Fibroblast of villous mesenchyme (primary cell): ENCODE measurements around the gene MDP1. TPM values are rescaled to one million over a fixed set of nuclear protein-coding genes. Genes with fewer than 3 reads are reported as not detected.

Experiments
- DNase-seq: peaks from one replicate; pipeline ENCODE4 v3.0.0-alpha.2; 2010; ENCODE audit warnings: low read depth
- H3K4me3 ChIP-seq: 2 replicates; pipeline ENCODE4 v1.5.1; 2011; ENCODE audit warnings: low read depth, mild to moderate bottlenecking, low read length
- CTCF ChIP-seq: IDR thresholded peaks from 2 replicates; pipeline ENCODE4 v1.5.1; 2012; ENCODE audit warnings: low read depth, mild to moderate bottlenecking, low read length; ENCODE audit not compliant: insufficient read depth
- total RNA-seq: library from RNA; depleted of rRNA; stranded (reverse); fragments of >200 nt; gene quantifications from 2 replicates; pipeline ENCODE4 v1.2.3, GENCODE V29; 2012

Gene MDP1
- total RNA-seq, 1 donor, result 8.6 TPM

GRCh38 chr14:24194186-24194872 lies 21.5 kb downstream of the MDP1 start:
- H3K4me3 ChIP-seq, result peak overlapping the region; percentile 84
- TF ChIP-seq CTCF, result no peak
- DNase-seq, result no peak

GRCh38 chr14:24192933-24193332 lies 22.9 kb downstream of the MDP1 start:
- no peak overlapping the region for H3K4me3 ChIP-seq
- TF ChIP-seq CTCF, result no peak
- no peak for DNase-seq

- no peak for TF ChIP-seq CTCF
- DNase-seq, result no peak
- no peak overlapping the region for H3K4me3 ChIP-seq
Measured at GRCh38 chr14:24190416-24190815, 25.4 kb downstream of the MDP1 start.

- no peak for TF ChIP-seq CTCF
- no peak for DNase-seq
- no peak overlapping the region for H3K4me3 ChIP-seq
Measured at GRCh38 chr14:24189460-24189859, 26.4 kb downstream of the MDP1 start.

GRCh38 chr14:24189059-24189375 lies 26.8 kb downstream of the MDP1 start:
- no peak for TF ChIP-seq CTCF
- H3K4me3 ChIP-seq, result peak overlapping the region; percentile 76
- no peak for DNase-seq

- DNase-seq, result peak; percentile 99
- peak within 1 kb of the TSS; percentile 76 for H3K4me3 ChIP-seq
- TF ChIP-seq CTCF, result no peak
Measured at GRCh38 chr14:24188251-24189058, 27.4 kb downstream of the MDP1 start, which contains the start of gene IPO4. IPO4 (minus strand) TSS chr14:24188816; CDS start chr14:24188787, 29 bp downstream.

GRCh38 chr14:24187539-24187915 lies 28.3 kb downstream of the MDP1 start:
- H3K4me3 ChIP-seq, result peak overlapping the region; percentile 76

More at GRCh38 chr14:24187539-24187915, 28.3 kb downstream of the MDP1 start:
- DNase-seq, result no peak
- TF ChIP-seq CTCF, result no peak
